ENCODE measurements around the gene NIPA2. TPM values are rescaled to one million over a fixed set of nuclear protein-coding genes. Genes with fewer than 3 reads are reported as not detected.

Gene NIPA2
- polyA plus RNA-seq, 1 donor, result 34.7 TPM

- peak; percentile 19 for DNase-seq
Observed at GRCh38 chr15:22839046-22839695, 705 bp downstream of the NIPA2 start.

GRCh38 chr15:22844421-22845288, 6.2 kb downstream of the NIPA2 start:
- no peak for DNase-seq

GRCh38 chr15:22845289-22845900, 6.9 kb downstream of the NIPA2 start:
- DNase-seq, result no peak

GRCh38 chr15:22846073-22846472, 7.6 kb downstream of the NIPA2 start:
- DNase-seq, result no peak

DNA sequence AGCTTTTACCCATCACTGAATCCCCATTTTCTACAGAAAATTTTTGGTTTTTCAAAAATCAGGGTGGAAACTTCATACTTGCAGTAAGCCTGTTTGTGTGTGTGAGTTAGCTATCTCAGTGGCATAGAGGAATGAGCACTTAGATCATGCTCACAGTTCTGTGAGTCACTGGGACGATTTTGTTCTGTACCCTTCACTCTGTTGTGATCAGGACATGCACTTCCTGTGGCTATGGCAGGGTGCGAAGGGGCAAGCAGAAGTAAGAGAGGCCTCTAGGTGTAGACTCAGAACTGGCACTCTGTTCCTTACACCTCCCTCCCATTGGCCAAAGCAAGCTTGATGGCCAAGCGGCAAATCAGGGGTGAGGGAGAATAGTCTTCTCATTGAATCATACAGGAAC, 11.6 kb downstream of the NIPA2 start:
- no peak for DNase-seq

GRCh38 chr15:22851513-22851912, 13.0 kb downstream of the NIPA2 start:
- DNase-seq, result no peak

DNA sequence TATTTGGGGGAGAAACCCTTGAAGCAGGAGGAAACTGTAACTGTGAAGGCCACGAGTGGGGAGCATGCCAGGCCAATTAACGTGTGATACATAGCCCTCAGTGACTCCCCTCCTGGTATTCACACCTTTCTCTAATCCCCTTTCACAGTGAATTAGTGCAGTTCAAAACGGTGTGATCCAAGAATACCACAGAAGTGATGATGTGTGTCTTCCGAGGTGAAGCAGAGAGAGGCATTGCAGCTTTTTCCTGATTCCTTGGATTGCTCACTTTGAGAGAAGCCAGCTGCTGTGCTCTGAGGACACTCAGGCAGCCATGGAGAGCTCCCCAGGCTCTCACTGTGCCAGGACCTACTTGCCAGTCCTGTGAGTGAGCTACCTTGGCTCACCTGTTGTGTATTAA, 17.3 kb downstream of the NIPA2 start:
- no peak for DNase-seq

GRCh38 chr15:22856659-22857058, 18.2 kb downstream of the NIPA2 start:
- DNase-seq, result no peak

- no peak for DNase-seq
Observed at GRCh38 chr15:22861161-22861560, 22.7 kb downstream of the NIPA2 start.

DNA sequence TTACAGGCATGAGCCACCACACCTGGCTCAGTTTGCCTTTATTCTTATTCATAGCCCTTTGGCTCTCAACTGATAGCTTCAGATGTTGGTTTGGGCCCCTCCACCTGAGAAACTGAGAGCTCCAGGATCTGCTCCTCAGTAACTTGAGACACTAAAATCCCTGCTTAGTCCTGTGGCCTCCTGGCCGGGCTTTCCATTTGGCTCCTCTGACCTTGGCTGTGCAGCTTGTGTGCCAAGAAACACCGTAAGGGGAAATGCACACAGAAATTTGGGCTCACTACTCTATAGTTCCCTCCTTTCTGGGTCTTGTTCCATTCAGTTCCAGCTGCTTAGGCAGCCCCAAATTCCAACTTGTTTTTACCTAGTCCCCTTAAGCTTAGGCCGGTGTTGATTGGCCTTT, 24.9 kb downstream of the NIPA2 start:
- no peak for DNase-seq

DNA sequence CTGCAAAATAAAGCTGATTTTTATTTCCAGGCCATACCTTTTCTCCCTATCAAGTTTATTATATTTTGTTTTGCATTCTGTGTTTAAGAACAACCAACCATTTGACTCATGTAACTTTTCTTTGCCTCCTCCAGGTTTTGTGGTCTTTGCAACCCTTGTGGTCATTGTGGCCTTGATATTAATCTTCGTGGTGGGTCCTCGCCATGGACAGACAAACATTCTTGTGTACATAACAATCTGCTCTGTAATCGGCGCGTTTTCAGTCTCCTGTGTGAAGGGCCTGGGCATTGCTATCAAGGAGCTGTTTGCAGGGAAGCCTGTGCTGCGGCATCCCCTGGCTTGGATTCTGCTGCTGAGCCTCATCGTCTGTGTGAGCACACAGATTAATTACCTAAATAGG, 27.6 kb downstream of the NIPA2 start:
- DNase-seq, result no peak

GRCh38 chr15:22867886-22868285, 29.4 kb downstream of the NIPA2 start:
- no peak for DNase-seq

DNA sequence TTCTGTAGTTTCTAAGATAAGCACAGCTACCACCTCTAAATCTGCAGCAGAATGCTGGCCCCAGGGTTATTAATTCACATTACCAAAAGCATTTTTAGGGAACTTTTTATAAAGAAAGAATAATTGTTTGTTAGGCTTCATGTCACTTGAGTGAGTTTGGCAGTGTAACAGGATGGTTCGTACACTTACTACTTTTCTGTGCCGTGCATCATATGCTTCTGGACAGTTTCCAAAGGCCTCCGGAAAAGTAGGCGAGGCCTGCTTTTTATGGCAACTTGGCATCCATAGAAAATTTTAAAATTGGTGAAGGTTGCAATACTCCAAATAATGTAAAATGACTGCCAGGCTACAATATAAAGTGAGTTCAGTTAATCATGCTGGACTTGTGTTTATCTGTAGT, 30.0 kb downstream of the NIPA2 start:
- DNase-seq, result no peak

GRCh38 chr15:22868928-22869327, 30.5 kb downstream of the NIPA2 start:
- no peak for DNase-seq

- no peak for DNase-seq
Observed at GRCh38 chr15:22869856-22870255, 31.4 kb downstream of the NIPA2 start.

- no peak for DNase-seq
Observed at GRCh38 chr15:22870865-22871264, 32.4 kb downstream of the NIPA2 start.

DNA sequence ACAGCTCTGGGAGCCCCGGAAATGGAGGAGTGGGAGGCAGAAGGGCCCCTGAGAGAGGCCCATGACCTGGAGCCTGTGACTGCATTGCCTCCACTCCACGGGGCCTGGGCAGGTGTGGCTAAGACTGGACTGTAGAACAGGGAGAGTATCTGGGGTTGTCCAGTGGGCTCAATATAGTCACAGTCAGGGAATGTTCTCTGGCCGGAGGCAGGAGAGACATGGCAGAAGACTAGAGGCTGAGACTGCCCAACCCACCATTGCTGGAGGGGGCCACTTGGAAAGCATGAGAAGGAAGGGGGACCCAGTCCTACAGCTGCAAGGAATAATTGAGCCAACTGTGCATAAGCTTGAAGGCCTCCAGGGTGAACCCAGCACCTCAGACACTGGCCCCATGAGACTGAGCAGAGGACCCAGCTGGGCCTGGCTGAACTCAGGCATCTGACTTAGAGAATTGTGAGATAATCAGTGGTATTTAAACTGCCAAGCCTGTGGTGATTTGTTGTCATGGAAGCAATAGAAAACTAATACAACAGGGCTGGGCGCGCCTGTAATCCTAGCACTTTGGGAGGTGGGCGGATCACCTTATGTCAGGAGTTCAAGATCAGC, 33.1 kb downstream of the NIPA2 start:
- DNase-seq, result no peak

- DNase-seq, result no peak
Observed at GRCh38 chr15:22872936-22873701, 34.7 kb downstream of the NIPA2 start.

- no peak for DNase-seq
Observed at GRCh38 chr15:22873841-22874240, 35.4 kb downstream of the NIPA2 start.

DNA sequence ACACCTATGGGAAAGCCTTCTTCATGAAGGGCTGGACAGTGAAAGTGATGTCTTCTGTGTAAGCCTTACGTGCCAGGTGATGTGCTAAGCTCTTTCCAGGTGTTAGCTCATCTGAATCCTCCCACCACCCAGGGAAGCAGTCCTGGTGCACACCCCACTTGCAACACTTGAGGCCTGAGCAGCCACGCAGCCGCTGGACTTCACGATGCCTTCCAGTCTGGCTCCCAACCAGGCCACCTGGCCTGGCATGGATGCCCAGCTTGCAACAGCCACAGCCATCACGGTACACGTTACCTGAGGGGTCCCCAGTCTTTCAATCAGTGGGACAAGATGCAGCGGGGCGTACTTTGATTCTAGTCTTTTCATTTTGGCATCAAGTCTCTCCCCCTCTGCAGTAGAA, 35.8 kb downstream of the NIPA2 start:
- DNase-seq, result no peak

DNA sequence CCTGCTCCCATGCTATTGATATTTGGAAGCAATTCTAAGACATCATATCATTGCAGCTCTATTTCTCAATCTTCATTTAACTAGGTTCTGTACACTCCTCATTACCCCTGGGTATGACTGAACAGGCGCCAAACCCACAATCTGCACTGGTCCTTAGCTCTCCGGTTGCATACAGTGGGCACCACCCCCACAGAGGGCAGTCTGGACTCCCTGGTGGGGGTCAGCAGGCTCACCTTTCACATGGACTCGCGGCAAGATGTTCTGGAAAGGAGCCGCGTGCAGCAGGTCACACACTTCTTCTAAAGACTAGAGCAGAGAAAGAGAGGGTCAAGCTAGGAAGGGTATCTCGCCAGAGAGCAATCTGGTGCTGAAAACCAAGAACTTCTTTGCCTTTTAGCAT, 36.5 kb downstream of the NIPA2 start:
- no peak for DNase-seq

- no peak for DNase-seq
Observed at GRCh38 chr15:22877117-22877516, 38.7 kb downstream of the NIPA2 start.

GRCh38 chr15:22877607-22878006, 39.1 kb downstream of the NIPA2 start:
- DNase-seq, result no peak

All from hindlimb muscle (tissue), 1 donor.